HG03439 (cell line): ENCODE data around the gene FGFRL1.
"Not testable (repeated sequence)": the region's sequence is repeated elsewhere in the genome, so short reads cannot be mapped to it uniquely, and the experiment has no call there.

Experiments
- ATAC-seq: cut with Tn5 transposase; IDR thresholded peaks from one replicate; pipeline ENCODE4 v1.9.1; 2021; ENCODE audit warnings: mild to moderate bottlenecking, moderate library complexity; ENCODE audit not compliant: unreplicated experiment

The FGFRL1 gene

DNA sequence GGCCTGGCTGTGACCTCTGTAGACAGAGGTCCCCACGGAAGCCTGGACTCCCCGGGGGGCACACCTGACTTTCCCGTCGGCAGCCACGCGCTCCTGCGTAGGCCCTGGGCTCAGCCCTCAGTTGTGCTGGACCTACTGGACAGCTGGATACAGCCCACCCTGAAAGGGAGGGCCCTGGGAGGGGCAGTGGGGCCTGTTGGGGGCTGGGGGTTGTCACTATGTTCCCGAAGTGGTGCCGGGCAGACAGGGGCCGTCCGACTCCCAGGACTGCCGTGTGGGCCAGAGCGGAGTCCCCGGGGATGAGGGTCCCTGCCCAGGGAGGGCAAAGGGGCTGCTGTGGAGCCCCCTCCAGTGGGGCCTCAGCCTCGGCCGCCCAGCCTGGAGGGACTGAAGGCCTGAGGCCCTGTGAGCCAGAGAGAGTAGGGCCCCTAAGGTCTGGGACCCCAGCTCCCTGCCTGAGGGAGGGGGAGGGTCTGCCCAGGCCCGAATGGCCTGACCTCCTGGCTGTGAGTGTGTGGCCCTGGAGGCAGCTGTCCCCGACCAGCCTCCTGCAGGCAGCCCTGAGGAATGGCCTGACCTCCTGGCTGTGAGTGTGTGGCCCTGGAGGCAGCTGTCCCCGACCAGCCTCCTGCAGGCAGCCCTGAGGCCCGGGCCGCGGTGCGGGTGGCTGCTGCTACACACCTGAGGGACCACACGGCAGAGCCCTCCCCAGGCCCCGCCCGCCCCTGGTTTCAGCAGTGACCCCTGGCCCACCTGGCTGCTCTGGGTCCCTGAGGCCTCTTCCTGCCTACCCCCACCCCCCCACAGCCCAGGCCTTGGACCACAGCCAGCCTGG is 25.8 kb downstream of the FGFRL1 start:
- no peak for ATAC-seq

DNA sequence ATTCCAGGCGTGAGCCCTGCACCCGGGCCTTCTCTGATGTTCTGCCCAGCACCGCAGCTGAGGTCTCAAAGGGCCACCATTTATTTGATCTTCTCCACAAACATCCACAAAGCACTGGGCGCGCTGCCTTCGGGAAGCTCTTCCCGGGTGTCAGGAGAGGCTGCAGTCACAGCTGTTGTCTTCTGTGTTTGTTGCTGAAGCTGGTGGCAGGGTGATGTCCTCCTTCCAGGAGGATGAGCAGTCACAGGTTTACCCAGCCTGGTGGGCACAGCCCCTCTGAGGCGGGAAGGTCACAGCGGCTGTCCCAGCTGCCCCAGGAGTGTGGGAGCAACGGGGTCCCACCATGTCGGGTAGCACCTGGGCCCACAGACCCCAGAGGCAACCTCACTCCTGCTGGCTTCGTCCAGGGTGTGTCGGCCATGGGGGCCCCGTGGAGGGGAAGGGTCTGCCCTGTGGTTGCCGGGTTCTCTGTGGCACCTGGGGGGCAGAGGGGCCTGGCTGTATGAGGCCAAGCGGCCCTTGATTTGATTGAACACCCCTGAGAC is 27.6 kb downstream of the FGFRL1 start:
- no peak for ATAC-seq

DNA sequence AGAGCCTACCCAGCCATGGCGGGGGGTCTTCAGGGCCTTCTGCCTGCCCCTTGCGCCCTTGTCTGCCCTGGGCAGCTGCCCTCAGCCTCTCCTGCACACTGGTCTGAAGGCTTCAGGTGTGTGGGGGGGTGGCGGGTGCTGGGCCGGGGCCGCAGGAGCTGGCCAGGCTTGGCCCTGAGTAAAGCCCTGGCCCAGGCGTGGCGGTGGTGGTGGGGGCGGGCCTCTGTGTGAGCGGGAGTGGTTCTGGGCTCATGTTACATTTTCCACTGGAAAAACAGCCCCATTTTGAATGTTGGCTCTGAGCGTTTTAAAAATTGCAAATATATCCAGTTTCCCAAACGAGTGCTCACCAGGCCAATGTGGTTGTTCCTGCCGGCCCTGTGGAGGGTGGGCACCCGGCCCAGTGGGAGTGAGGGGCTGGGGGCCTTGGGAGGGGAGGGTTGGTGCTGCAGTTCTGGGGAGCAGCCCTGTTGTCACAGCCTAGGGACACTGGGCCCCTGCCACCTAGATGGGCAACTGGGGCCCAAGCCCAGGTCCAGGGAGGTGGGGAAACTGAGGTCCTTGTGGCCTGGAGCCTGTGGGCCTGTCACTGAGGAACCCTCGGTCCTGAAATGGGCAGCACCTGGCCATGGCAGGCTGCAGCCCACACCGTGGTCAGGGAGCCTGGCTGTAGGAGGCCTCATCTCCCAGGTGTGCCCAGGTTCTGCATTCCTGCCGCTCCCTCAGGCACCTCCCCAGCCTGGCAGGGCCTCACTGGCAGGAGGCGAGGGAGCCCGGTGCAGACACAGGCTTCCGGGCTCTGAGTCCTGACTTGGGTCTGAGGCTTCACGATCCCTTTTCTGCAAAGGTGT is 28.3 kb downstream of the FGFRL1 start:
- no peak for ATAC-seq

DNA sequence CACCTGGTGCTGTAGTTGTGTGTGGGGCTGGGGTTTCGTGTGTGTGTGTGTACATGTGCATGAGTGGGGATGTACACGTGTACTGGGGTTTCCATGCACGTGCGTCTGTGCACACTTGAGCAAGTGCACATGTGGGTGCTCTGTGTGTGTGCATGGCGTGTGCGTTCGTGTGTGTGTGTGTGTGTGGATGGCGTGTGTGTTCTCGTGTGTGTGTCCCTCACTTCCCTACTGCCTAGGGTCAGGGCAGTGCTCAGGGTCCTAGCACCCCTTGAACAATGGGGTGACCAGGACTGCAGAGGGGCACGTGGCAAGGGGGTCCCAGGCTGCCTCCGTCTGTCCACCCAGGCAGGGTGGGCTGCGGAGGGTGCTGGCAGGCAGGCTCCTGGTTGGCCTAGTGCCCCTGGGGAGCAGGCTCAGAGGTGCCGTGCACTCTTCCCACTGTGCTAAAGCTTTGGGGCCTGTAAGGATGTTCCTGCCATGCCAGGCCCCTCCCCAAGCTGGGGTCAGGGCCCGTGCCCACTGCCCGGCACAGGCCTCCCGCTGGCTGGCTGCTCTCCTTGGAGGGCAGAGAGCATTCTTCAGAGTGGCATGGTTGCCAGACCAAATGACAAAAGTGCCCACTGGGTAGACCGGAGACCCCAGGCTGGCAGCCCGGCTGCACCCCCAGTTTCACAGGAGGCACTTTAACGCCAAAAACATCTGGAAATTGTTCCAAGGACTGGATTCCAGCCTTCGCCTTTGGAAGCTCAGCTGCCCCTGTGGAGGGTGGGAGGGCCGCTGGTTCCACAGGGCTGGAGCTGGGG is 29.1 kb downstream of the FGFRL1 start:
- ATAC-seq, result no peak

DNA sequence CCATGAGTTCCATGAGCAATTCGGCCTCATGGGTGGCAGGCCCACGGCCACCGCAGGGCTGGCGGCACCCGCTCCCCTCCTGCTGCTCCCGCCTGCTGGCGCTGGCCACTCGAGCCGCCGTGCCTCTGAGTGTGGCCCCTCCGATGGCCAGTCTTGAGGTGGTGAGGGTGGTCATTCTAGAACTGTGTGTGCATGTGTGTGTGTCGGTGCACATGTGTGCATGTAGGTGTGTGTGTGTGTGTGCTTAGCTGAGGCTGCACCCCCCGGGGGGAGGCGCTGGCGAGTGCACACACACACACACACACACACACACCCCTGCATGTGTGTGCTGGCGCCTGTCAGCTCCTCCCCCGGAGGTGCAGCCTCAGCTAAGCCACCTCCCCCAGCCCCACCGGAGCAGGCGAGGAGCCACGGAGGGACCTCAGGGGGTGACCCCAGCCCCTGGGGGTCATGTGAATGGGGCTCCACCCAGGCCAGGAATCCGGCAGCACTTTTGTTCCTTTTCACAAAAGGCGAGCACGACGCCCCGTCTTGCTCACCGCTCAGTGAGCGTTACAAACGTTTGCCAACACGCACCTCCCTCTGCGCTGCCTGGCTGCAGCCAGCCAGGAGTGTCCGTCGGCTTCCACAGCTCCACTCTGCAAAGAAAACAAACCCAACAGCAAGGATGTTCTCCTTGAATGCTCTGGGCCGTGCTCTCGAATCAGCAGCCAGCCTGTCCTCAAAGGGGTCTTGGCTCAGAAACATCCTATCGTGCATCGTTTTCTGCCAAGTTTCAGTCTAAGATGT is 29.9 kb downstream of the FGFRL1 start:
- ATAC-seq, result no peak

DNA sequence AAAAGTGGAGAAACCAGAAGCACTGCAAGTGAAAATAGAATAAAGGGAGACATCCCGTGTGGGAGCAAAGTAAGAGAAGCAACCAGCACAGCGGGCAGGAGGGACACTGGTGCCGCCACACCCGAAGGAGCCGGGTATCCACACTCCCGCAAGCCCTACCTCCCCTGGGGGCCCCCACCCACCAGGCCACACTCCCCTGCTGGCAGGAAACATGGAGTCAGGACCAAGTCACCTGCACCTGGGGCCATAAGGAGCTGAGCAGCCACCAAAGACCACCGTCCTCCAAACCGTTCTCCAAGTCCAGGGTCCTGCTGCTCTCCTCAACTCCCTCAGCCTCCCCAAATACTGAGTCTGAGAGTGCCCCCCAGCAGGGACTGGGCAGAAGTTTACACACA is 30.5 kb downstream of the FGFRL1 start:
- no peak for ATAC-seq

DNA sequence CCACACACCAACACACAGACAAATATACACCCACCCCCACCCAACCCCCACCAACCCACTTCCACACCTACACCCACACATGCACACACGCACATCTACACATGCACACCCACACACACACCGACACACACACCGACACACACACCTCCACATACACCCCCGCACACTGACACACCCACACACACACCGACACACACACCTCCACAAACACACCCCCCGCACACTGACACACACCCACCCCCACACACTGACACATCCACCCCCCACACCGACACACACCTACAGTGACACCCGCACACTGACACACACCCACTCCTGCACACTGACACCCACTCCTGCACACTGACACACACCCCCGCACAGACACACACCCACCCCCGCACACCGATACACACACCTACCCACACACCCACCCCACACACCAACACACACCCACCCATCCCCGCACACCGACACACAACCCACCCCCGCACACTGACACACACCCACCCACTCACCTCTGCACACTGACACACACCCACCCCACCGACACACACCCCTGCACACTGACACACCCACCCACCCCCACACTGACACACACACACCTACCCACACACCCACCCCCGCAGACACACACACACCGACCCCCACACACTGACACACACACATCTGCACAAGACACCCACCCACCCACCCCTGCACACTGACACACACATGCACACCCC is 31.1 kb downstream of the FGFRL1 start:
- no peak for ATAC-seq

DNA sequence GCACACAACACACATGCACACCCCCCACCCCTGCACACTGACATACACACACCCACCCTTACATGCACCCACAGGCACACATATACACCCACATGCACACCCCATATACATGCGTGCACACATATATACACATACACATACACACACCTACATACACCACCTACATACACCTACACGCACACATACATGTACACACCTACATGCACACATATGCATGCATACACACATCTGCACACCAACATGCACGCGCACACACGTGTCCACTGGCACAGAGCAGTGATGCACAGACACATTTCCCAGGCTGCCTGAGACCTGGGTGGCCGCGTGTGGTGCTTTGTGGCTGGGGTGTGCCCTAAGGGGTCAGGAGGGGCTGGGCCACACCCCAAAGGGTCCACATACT is 31.7 kb downstream of the FGFRL1 start:
- no peak for ATAC-seq

DNA sequence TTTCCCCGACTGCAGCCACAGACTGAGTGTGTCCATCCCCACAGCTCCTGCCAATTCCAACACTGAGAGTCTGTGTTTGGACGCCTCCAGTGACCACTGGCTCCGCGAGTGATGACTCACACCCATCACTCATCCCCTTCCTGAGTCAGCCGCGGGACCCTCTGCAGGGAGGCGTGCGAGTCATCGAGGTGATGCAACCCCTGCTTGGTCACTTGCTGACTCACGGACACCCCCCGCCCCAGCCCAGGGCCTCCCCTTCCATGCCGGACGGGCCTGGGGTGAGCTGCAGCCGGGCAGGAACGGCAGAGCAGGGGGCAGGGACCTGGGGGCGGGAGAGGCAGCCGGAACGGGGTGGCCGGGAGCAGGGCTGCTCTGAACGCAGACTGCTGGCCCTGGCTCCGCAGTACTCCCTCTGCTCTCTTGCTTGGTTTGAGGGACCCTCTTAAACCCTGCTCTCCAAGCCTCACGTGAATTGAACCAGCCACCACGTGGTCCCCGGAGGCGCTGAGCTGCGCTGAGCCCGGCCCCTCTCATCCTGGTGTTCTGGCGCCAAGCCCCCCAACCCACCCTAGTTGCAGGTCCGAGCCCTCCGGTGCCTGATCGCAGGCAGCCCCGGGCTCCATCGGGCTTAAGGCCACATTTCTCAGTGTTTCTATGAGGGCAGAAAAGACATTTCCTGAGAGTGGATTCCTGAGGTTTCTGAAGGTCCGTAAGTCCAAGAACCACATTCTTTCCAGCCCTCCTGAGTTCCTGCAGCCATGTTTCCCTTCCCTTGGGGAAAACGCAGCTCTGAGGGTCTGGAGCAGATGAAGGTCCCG is 32.4 kb downstream of the FGFRL1 start:
- no peak for ATAC-seq

DNA sequence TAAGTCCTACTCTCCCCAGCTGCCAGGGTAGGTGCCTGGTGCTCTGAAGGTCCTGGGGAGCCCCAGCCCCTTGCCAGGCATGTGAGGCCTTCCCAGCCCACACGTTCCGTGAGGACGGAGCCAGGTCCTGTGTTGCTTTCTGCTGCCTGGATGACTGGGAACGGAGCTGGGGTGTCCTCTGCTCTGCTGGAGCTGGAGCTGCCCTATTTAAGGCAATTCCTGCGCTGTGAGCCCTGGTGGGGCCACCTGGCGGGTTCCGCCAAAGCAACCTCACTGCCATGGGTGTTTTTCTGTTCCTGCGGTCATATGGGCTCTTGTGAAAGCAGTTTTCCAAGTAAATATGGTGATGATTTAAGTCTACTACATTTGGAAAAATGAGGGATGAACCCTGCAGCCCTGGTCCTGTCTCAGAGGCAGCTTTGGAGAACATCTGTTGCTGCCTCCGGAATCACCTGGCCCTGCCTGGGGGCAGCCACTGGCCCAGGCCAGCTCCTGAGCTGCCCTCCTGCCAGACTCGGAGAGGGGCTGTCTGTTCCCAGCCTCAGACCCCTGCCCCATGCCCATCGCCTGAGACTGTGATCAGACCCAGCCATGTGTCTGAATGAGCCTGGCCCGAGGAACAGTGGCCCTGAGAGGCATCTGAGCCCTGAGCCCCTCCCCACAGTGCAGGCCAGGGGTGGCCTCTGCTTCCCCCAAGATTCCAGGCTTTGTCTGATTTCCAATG is 33.2 kb downstream of the FGFRL1 start:
- no peak for ATAC-seq

DNA sequence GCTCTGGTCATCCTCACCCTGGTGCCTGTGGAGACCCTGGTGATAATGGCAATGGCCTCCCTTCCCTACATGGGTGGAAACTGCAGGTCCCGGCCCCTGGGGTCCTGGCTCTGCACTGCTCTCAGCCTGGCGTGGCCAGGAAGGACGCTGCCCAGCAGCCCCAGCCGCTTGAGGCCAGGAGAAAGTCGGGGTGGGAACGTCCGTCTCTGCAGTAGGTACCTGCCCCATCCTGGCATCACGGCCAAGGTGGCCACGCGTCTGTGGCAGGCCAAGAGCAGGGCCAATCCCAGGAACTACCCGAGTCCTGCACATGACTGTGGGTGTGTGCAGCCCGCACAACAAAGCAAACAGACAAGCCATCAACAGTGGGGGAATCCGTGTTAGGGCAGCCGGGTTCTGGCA is 33.8 kb downstream of the FGFRL1 start:
- ATAC-seq, result no peak

DNA sequence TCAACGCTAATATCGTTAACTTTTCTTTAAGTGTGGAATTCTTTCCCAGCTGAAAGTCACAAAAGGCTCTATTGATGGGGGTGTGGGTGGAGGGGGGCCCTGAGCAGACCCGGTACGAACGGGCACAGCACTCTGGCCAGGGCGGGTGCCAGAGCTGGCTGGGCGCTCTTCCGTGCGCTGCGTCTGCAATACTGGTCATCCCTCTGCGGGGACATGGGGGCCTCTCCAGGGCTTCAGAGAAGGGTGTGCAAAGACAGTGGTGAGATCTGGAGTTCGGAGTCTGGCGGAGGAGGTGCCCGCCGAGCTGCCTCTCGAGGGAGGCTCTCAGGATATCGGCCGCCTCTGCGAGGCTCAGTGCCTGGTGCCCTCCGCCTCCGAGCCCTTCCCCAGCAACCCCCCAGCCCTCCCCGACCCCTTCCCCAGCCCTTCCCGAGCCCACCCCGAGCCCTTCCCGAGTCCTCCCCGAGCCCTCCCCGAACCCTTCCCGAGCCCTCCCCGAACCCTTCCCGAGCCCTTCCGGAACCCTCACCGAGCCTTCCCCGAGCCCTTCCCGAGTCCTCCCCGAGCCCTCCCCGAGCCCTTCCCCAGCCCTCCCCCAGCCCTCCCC is 34.3 kb downstream of the FGFRL1 start:
- no peak for ATAC-seq

DNA sequence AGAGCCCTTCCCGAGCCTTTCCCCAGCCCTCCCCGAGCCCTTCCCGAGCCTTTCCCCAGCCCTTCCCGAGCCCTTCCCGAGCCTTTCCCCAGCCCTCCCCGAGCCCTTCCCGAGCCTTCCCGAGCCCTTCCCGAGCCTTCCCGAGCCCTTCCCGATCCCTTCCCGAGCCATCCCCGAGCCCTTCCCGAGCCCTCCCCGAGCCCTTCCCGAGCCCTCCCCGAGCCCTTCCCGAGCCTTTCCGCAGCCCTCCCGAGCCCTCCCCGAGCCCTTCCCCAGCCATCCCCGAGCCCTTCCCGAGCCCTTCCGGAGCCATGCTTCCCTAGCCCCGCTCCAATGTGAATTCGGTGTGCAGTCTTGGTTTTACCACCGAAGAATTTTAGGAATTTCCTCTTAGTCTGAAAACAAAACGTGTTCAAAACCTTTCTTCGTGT is 35.2 kb downstream of the FGFRL1 start:
- not testable (repeated sequence) for ATAC-seq

DNA sequence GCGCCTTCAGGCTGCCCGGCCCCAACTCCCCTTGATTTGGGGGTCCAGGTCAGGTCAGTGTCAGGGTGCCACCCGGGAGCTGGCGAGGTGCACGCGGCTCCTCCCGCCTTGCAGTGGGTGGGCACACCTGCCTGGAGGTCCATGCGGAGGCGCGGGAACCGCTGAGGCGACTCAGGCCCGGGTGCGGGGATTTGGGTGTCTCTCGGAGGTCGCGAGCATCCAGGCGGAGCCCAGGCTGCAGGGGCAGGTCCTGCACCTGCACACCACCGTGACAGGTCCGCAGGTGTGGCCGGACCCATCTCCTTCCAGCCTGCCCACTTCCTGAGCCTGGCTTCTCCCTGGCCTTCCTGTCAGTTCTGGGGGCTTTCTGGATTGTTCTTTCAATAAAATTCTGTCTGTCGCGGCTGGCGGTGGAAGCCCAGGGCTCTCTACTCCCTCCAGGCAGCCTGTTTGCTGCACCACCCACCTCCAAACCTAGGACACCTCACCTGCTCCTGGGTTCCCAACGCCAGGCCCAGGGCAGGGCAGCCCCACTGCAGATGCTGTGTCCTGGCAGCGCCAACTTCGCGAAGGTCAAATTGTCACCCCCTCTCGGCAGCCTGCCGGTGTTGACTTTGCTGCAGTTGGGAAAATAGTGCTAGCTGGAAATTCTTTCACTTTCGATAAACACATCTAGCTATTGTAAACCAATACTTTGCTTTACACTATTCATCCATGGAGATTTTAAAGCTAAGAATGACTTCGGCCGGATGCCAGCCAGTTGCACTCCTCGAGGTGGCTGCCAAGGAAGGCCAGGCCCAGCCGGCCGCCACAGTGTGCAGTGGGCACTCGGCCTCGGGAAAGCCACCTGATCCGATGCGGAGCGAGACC is 35.9 kb downstream of the FGFRL1 start:
- ATAC-seq, result no peak

DNA sequence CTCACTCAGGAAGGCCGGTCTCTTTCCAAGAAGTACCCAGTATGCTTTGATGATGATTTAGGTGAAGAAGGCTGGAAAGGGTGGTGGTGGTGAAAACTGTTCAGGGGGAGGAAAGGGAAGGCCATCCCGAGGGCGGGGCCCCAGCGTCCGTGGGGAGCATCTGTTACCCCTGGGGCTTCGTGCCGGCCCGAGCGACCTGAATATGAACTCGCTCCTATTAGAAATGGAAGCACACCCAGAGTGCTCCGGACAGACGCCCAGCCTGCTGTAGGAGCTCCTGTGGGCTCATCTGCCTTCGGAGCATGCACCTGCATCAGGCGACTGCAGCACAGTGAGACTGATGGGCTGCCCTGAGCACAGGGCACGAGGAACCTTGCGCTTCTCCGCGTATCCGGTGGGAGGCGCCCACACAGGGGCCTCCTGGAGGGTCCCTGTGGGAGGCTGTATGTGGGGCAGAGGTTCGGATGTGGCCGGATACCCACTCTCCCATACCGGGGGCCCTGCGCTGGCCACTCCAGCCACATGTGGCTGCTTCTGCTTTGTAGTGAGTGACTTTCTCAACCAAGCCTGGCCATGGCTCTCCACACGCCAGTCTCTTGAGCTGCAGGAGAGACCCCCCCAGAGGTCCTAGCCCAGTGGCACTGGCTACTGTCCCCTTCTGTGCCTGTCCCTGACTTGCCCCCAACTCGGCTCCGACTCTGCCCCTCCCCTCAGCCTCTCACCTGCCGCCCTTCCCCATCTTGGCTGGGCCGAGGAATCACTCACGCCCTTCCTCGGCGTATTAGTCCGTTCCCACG is 36.7 kb downstream of the FGFRL1 start:
- no peak for ATAC-seq
